Measurements from ENCODE around the gene KLHL3. TPM values are rescaled to one million over a fixed set of nuclear protein-coding genes. Genes with fewer than 3 reads are reported as not detected.

The KLHL3 gene
- total RNA-seq, 1 donor from 2014 or later, result 11.8 TPM

DNA sequence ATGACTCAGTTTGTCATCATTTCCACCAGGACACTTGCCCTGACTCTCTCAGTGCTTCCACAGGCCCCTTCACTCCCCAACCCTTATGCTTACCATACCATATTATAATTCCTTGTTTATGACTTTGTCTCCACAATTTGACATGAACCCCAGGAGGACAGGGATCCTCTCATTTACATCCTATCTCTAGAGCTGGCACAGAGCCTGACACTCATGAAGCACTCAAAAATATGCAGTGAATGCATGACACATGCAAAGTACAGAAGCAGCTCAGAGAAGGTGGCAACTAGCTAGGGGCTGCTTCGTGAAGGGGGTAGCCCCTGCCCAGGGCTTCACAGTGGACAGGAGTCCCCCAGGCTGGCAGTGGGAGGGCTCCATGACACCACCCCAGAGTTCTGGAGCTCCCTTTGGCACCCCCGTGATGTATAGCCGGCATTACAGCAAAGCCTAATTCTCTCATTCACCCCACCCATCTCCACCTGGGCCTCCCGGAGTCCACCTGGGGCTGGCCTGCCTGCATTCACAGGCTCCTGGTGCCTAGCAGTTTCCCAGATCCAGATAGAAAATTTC is 124.8 kb downstream of the KLHL3 start:
- DNase-seq (ENCODE audit: low read depth, low spot score), result no peak
- Mint-ChIP-seq H3K27me3 (ENCODE audit: low read depth) (peaks cover 22% of the 10 kb centered on the region), H3K9me3 (no peaks in the 10 kb centered on the region), H3K27ac (ENCODE audit: unreplicated experiment) (no peak overlapping the region), H3K4me3 (no peak overlapping the region), H3K36me3 (ENCODE audit: low read depth) (no peaks in the 10 kb centered on the region), H3K4me1 (no peaks in the 10 kb centered on the region)
- TF ChIP-seq, protein P1, sequence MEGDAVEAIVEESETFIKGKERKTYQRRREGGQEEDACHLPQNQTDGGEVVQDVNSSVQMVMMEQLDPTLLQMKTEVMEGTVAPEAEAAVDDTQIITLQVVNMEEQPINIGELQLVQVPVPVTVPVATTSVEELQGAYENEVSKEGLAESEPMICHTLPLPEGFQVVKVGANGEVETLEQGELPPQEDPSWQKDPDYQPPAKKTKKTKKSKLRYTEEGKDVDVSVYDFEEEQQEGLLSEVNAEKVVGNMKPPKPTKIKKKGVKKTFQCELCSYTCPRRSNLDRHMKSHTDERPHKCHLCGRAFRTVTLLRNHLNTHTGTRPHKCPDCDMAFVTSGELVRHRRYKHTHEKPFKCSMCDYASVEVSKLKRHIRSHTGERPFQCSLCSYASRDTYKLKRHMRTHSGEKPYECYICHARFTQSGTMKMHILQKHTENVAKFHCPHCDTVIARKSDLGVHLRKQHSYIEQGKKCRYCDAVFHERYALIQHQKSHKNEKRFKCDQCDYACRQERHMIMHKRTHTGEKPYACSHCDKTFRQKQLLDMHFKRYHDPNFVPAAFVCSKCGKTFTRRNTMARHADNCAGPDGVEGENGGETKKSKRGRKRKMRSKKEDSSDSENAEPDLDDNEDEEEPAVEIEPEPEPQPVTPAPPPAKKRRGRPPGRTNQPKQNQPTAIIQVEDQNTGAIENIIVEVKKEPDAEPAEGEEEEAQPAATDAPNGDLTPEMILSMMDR (conservative IDR thresholded peaks at IDR 0.05), result no peak

DNA sequence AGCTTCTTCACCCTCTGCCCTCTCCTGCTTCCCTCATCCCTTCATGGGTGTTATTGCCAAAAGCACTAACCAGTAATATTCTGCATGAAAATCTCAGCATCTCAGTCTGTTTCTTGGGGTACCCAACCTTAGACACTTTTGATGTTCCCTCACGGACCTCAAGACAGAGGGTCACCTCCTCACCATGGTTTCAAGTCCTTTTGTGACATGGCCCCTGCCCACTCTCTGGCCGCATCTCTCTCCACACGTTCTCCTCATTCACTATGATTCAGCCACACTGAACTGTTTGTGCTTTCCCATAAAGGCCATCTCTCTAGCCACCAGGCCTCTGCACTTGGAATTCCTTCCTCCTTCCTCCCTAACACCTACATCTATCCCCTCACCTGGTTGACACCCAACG is 125.3 kb downstream of the KLHL3 start:
- no peaks in the 10 kb centered on the region for H3K4me1 Mint-ChIP-seq
- TF ChIP-seq, protein P1 (conservative IDR thresholded peaks at IDR 0.05), result no peak
- DNase-seq (ENCODE audit: low read depth, low spot score), result no peak

DNA sequence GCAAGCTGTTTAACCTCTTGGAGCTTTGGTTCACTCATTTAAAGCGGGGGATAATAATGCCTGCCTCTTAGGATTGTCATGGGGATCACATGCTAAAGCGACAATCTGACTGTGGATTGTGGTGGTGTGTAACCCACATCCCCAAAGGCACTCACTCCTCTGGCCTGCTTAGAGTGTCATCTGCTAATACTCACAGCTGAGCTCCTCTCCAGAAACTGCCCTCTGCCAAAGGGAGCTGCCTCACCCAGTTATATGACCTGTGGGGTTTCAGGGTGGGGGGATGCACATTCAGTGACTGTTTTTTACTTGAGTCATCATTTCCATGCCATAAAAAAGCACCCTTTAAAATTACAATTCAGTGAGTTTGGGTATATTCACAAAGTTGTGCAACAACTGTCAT is 126.8 kb downstream of the KLHL3 start:
- Mint-ChIP-seq H3K9me3 (no peaks in the 10 kb centered on the region), H3K4me1 (no peaks in the 10 kb centered on the region), H3K36me3 (ENCODE audit: low read depth) (no peaks in the 10 kb centered on the region), H3K27me3 (ENCODE audit: low read depth) (peaks cover 37% of the 10 kb centered on the region), H3K27ac (ENCODE audit: unreplicated experiment) (no peak overlapping the region), H3K4me3 (no peak overlapping the region)
- no peak for DNase-seq (ENCODE audit: low read depth, low spot score)
- TF ChIP-seq, protein P1 (conservative IDR thresholded peaks at IDR 0.05), result no peak

More for the DNA sequence above, 125.3 kb downstream of the KLHL3 start:
- H3K4me3 Mint-ChIP-seq, result no peak overlapping the region
- no peaks in the 10 kb centered on the region for H3K9me3 Mint-ChIP-seq
- peaks cover 26% of the 10 kb centered on the region for H3K27me3 Mint-ChIP-seq (ENCODE audit: low read depth)
- H3K36me3 Mint-ChIP-seq (ENCODE audit: low read depth), result no peaks in the 10 kb centered on the region
- H3K27ac Mint-ChIP-seq (ENCODE audit: unreplicated experiment), result no peak overlapping the region

DNA sequence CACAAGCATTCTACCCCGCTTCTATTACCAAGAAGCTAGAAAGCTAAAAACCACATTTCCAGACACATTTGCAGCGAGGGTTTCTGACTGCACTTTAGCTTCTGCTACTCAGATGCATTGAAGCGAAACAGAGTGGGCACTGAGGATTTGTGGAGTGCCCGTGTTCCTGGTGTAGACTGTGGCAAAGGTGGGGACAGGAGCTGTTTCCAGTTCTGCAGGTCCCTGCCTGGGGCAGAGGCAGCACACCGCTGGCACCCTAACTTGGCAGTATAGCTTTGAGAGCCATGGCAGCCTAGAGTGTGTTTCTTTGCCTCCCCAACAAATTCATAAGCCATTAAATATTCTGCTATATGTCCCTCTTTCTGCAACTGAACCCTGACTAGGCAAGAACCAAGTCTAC is 128.1 kb downstream of the KLHL3 start:
- no peaks in the 10 kb centered on the region for H3K36me3 Mint-ChIP-seq (ENCODE audit: low read depth)
- H3K4me1 Mint-ChIP-seq, result no peaks in the 10 kb centered on the region
- no peak overlapping the region for H3K4me3 Mint-ChIP-seq
- no peak overlapping the region for H3K27ac Mint-ChIP-seq (ENCODE audit: unreplicated experiment)
- H3K9me3 Mint-ChIP-seq, result no peaks in the 10 kb centered on the region
- peaks cover 39% of the 10 kb centered on the region for H3K27me3 Mint-ChIP-seq (ENCODE audit: low read depth)
- DNase-seq (ENCODE audit: low read depth, low spot score), result no peak
- TF ChIP-seq, protein P1 (conservative IDR thresholded peaks at IDR 0.05), result no peak

DNA sequence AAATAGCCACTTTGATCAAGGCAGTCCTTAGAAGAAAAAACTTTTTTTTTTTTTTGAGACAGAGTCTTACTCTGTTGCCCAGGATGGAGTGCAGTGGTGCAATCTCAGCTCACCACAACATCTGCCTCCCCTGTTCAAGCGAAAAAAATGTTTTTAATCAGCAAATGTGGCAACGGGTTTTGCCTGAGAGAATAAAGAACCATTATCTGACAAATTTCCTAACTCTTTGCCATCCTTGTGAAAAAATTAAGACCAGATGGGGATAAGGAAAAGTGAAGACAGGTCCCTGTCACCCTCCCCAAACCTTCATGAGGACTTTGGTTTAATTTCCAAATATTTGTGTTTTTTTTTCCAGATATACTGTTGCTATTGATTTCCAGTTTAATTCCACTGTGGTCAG is 129.5 kb downstream of the KLHL3 start:
- H3K4me1 Mint-ChIP-seq, result no peaks in the 10 kb centered on the region

More for the DNA sequence above, 129.5 kb downstream of the KLHL3 start:
- H3K36me3 Mint-ChIP-seq (ENCODE audit: low read depth), result no peaks in the 10 kb centered on the region
- no peak overlapping the region for H3K4me3 Mint-ChIP-seq
- H3K27me3 Mint-ChIP-seq (ENCODE audit: low read depth), result peaks cover 39% of the 10 kb centered on the region
- no peaks in the 10 kb centered on the region for H3K9me3 Mint-ChIP-seq
- TF ChIP-seq, protein P1 (conservative IDR thresholded peaks at IDR 0.05), result no peak
- DNase-seq (ENCODE audit: low read depth, low spot score), result no peak
- no peak overlapping the region for H3K27ac Mint-ChIP-seq (ENCODE audit: unreplicated experiment)

All from neural crest cell (in vitro differentiated cells).